AG10803 (cell line): Measurements from ENCODE around the gene UFD1.

Experiments used
- DNase-seq: peaks from one replicate; pipeline ENCODE4 v3.0.0; 2010; ENCODE audit warnings: low read depth
- H3K4me3 ChIP-seq: 2 replicates; pipeline ENCODE4 v1.5.1; 2011; ENCODE audit warnings: mild to moderate bottlenecking, low read length, control low read depth
- CTCF ChIP-seq: conservative IDR thresholded peaks from 2 replicates; pipeline ENCODE4 v1.5.1; 2011; ENCODE audit warnings: mild to moderate bottlenecking, low read length, control low read depth, inconsistent platforms

UFD1 gene

GRCh38 chr22:19520566-19521305, 41.7 kb upstream of the UFD1 start:
- no peak for TF ChIP-seq CTCF
- no peak overlapping the region for H3K4me3 ChIP-seq
- no peak for DNase-seq

- no peak overlapping the region for H3K4me3 ChIP-seq
- TF ChIP-seq CTCF: no peak
- DNase-seq: no peak
These were observed 41.0 kb upstream of the UFD1 start for GRCh38 chr22:19520007-19520406.

GRCh38 chr22:19519041-19519926, 40.3 kb upstream of the UFD1 start:
- no peak for TF ChIP-seq CTCF
- no peak for DNase-seq
- H3K4me3 ChIP-seq: no peak overlapping the region

- no peak for TF ChIP-seq CTCF
These were observed 39.6 kb upstream of the UFD1 start for GRCh38 chr22:19518635-19519034.

GRCh38 chr22:19517919-19518611, 39.1 kb upstream of the UFD1 start:
- DNase-seq: no peak
- no peak for TF ChIP-seq CTCF
- H3K4me3 ChIP-seq: no peak overlapping the region

More at GRCh38 chr22:19518635-19519034, 39.6 kb upstream of the UFD1 start:
- no peak overlapping the region for H3K4me3 ChIP-seq
- no peak for DNase-seq

GRCh38 chr22:19517171-19517500, 38.1 kb upstream of the UFD1 start:
- no peak for DNase-seq
- no peak overlapping the region for H3K4me3 ChIP-seq
- no peak for TF ChIP-seq CTCF
